Kidney capillary endothelial cell (primary cell): Measurements from ENCODE around the gene TDRD9.

ENCODE experiments used
- DNase-seq: peaks from one replicate; pipeline ENCODE4 v3.0.0-alpha.2; 2018; ENCODE audit warnings: low spot score

TDRD9 gene

DNA sequence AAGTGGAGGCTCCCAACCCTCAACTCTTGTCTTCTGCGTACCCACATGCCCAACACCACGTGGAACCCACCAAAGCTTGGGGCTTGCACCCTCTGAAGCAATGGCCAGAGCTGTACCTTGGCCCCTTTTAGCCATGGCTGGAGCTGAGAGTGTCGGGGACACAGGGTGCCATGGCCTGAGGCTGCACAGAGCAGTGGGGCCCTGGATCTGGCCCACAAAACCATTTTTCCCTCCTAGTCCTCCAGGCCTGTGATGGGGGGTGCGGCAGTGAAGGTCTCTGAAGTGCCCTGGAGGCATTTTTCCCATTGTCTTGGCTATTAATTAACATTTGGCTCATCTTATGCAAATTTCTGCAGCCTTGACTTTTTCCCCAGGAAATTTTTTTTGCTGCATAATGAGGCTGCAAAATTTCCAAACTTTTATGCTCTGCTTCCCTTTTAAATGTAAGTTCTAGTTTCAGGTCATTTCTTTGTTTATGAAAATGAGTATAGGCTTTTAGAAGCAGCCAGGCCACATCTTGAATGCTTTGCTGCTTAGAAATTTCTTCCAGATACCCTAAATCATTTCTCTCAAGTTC lies 138.6 kb downstream of the TDRD9 start:
- DNase-seq, result no peak

DNA sequence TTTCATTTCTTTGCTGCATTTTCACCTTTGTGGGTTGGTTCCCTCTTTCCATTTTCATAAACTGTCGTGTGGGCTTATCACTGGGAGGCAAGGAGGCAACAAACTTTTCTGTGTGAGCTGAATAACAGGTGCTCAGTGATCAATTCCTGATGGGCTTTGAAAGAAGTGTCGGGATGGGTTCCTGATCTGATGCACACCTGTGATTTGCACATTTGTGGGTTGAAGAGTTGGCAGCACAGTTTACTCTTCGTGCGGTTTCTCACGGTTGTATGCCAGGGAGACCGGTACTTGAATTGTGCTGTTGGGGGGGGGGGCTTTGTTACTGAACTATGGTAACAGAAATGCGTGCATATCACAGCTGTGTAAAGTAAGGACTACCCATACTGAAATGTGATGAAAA lies 141.3 kb downstream of the TDRD9 start:
- DNase-seq, result no peak

DNA sequence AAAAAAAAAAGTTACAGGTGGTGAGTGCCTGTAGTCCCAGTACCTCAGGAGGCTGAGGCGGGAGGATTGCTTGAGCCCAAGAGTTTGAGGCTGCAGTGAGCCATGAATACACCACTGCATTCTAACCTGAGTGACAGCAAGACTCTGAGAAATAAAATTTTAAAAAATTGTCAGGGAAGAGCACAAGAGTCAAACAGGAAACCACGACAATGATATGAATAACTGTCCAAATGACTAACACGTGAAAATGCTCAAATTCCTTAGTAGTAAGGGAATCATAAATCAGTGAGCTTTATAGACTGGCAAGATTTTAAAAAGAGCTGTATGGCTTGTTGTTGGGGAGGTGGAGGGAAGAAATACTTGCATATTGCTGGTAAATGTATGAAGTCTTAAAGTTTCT lies 144.3 kb downstream of the TDRD9 start:
- DNase-seq, result peak; percentile 26

DNA sequence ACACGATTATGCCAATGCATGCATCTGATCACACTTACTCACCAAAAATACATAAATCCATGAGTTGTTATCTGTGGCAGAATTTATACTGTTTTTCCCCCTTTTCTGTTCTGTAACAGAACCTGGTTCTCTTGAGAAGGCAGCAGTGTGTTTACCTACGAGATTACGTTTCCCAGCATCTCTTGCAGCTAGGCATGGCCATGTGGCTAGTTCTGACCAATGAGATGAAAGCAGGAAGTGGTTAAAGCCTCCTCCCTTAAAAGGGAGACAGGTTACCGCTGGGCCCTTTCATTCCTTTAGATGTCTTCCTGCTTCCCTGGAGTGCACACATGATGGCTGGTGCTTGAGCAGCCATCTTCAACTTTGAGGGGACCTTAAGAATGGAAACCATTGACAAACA lies 145.5 kb downstream of the TDRD9 start:
- DNase-seq, result no peak

DNA sequence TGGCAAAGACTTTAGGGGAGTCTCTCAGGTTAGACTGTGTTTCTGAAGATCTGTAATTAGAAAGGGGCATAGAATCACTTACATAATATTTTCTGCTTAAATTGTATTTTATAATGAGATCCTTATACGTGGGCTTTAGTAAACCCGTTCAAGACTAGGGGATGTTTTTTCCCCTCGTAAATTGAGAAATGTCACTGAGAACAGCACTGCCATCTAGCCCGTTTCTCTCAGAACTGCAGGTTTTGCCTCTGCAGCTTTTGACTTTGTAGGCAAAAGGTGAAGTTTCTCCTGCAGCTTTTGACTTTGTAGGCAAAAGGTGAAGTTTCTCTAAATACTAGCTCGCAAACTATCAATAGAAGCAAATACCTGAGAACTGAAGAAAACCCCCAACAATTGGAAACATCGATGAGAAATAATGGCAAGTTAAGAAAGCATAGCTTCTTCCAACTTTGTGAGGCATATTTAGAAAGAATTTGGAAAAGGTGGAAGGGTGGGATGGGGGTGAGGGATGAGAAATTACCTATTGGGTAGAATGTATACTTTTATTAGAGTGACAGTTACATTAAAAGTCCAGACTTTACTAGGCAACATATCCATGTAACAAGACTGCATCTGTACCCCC lies 147.4 kb downstream of the TDRD9 start:
- peak; percentile 20 for DNase-seq

DNA sequence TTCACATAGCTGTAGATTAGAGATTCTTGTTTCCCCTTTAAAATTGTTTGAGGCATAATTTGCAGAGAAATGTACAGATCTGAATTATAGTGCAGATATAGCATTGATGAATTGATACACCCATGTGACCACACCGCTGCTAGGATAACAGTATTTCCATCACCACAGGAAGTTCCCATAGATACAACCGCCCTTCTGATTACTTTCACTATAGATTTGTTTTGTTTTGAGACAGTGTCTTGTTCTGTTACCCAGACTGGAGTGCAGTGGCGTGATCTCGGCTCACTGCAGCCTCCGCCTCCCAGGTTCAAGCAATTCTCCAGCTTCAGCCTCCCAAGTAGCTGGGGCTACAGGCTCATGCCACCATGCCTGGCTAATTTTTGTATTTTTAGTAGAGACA lies 148.5 kb downstream of the TDRD9 start:
- DNase-seq, result no peak

DNA sequence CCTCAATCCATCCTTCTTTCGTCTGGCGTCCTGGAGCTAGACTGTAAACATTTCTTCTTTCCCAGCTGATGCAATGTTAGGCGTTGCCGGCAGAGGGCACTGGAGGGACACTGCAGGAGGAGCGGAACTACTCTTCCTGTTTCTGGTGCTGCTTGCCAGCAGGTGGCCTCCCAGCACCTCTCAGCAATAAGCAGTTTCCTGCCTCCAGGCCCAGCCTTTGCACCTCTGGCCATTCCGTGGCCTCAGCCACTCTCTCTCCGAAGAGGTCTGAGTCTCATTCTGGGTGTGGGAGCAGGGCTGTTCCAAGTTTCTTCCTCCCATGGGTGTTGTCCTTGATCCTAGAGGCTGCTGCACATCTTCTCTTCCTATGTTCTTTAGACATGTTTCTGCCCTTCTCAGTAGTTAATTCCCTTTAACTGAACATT lies 149.8 kb downstream of the TDRD9 start:
- DNase-seq, result peak; percentile 81

DNA sequence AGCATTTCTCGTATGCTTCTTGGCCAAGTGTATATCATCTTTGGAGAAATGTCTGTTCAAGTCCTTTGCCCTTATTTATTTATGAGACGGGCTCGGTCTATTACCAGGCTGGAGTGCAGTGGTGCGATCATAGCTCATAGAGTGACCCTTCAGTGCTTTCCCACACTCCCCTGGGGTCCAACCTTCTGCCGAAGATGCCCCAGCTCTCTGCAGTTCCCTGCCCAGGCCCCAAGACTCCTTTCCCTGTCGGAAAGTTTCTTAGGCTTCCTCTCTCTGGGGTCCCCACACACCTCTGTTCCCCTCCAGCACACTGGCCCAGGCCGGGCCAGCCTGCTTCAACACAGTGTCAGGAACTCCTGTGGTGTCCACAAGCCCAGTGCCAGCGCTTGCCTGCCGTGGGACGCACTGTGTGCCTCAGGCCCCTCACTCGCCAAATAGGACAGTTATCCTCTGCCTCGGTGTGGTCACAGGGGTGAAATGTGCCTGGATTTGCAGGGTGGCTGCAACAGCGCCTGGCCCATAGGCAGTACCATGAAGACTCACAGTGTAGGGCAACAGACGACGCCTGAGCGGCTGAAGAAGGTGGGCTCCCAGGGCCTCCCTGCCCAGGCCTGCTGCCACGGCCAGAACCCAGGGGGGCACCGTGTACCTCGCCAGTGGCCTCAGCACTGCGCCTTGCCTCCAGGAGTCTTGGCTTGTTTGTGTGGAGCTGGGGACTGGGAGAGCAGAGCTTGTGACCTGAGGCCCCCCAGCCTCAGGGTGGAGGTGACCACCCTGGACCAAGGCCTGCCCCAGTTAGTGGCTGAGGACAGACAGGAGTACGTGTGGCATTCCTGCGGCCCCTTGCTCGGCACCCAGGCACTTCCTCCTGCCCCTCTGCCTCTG lies 152.4 kb downstream of the TDRD9 start:
- DNase-seq, result no peak

DNA sequence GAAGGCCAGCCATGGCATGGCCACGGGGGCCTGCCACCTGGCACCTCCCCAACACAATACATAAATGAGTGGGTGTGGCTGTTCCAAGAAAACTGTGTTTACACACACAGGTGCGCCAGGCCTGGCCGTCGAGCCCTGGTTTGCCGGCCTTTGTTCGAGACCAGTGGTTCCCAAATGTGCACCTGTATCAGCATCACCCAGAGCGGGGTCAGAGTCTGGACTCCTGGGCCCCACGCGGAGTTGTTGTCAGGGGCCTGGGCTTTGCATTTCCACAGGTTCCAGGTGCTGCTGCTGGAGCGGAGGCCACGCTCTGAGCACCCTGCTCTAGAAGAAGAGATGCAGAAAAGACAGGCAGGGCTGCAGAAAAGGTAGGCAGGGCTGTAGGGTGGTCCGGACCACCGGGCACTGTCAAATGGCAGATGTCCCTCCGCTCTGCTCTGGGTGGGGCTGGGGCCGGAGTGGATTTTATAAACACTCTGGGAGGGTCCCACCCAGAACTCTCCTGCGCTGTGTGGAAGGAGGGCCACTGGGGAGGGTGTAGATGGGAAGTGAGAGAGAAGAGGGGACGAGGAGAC lies 153.1 kb downstream of the TDRD9 start:
- DNase-seq, result no peak

DNA sequence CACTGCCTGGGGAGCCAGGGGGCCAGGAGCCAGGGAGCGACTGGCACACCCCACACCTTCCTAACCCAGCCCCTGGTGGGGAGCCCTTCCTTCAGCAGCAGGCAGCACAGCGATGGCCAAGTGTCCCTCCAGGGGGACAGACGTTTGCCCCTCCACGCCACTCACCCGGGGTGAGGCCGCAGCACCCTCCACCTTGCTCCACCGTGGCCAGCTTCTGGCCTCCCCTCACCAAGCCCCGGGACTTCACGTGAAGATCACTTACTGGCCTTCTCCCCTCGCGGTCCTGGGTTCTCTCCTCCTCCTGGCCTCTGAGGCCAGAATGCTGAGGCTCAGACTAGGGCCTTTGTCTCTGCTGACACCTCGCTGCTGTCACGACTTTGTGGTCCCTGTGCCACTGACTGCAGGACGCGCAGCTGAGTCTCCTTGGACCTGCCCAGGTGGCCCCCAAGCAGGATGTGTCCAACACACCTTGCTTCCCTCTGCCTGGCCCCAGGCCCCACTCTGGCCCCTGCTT lies 153.8 kb downstream of the TDRD9 start:
- no peak for DNase-seq

DNA sequence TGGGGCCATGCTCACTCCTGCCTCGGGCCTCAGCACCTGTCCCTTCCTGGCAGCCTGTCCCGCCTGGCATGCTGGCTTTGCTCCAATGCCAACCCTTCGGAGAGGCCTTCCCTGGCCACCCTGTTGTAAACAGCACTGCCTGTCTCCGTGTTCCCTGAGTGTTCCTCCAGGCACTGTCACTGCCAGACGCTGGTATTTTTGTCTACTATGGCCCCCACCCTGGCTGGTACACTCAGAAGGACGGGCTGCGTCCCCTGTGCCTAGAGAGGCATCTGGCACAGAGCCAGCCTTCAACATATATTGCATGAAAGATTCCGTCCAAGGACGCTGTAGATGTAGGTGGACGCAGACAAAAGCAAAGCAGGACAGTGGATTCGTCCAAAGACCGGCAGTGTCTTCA lies 154.6 kb downstream of the TDRD9 start:
- DNase-seq, result no peak

DNA sequence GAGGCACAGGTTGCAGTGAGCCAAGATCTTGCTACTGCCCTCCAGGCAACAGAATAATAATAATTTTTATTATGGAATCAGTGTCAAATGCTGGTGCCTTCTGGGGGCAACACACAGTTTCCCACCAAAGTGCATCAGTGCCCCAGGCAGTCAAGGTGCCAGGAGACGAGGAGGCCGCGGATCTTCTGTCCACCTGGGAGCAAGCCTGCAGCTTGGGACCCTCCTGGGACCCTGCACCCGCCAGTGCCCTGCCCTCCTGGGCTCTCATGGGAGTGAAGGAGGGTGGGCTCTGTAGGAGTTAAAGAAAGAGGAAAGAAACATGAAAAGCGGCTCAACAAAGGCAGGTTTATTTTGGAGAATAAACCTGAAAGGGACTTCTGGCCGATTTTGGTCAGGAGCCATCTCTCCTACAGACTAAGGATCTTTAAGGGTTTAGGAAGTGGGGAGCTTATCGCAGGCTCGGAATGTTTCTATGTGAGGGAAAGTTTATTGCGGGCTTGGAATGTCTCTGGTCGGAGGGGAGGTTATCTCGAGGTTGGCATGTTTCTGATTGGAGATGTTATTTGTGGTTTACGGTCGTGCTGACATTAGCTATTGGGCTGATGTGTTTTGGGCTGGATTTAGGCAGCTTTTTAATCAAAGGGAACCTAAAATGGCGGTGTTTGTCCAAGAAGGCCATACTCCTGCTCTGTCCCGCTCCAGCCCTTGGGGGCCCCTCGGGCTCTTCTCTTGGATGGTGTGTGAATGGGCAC lies 156.2 kb downstream of the TDRD9 start:
- DNase-seq, result no peak

DNA sequence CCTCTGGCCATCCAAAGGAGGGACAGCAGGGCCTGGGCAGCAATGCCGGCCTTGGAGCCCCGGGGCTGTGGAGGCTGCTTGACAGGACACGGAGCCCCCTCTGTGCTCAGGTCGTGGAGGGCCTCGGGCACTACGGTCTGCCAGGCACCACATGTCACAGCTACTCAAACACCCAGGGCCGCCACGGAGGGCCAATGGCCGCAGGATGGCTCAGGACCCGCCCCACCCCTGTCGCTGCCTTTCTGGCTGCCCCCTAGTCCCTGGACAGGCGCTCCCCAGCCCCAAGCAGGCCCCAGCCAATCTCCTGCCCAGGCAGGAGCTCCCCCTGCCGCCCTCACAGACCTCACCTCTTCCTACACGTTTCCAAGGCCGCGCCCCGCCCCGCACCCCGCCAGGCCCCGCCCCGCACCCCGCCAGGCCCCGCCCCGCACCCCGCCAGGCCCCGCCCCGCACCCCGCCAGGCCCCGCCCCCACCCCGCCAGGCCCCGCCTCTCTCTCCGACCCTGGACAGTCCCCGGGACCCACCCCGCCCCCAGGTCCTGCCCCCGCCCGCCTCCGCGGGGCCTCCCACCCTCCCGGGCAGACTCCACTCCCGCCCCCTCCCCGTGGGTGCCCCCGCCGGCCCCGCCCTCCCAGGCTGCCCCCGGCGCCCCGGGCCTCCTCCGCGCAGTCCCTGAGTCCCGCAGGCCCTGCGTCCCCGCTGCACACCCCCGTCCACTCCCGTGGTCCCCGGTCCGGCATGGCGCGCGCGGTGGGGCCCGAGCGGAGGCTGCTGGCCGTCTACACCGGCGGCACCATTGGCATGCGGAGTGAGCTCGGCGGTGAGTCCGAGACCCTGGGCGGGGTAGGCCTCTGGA lies 157.0 kb downstream of the TDRD9 start, which contains the start of gene ASPG:
ASPG (plus strand) TSS at position 669 of the 857 bp plus-strand sequence; CDS start at position 740, 71 bp downstream.
- no peak for DNase-seq

DNA sequence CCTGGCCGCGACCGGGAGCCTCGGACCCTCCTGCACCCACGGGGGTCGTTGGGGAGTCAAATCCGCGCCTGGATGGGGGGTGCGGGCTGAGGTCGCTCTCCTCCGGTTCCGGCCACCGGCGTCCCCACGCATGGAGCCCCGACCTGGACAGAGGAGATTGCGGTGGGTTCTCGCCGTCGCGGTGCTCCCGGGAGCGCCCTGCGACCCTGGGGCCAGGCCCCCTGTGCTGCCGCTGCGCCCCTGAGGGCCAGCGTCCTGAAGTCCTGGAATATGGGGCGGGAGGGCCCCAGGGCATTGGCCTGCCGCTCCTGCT lies 157.6 kb downstream of the TDRD9 start:
- no peak for DNase-seq

DNA sequence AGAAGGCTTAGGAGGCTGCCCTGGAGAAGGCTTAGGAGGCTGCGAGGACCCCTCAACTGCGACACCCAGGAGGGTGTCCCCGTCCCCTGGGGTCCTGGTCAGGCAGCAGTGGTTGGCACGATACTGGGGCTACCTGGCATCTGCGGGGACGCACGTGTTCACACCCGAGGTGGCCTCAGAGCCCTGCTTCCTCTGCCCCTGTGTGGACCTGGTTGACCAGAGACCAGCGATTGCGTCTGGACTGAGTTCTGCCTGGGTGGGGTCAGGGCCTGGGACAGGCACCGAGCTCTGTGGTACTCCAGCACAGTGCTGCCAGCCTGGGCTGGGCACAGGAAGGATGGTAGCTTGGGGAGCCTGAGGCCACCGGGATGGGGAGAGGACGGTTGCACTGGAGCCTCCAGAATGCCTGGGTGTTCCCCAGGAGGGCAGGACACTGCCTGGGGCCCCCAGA lies 158.0 kb downstream of the TDRD9 start:
- DNase-seq, result no peak

DNA sequence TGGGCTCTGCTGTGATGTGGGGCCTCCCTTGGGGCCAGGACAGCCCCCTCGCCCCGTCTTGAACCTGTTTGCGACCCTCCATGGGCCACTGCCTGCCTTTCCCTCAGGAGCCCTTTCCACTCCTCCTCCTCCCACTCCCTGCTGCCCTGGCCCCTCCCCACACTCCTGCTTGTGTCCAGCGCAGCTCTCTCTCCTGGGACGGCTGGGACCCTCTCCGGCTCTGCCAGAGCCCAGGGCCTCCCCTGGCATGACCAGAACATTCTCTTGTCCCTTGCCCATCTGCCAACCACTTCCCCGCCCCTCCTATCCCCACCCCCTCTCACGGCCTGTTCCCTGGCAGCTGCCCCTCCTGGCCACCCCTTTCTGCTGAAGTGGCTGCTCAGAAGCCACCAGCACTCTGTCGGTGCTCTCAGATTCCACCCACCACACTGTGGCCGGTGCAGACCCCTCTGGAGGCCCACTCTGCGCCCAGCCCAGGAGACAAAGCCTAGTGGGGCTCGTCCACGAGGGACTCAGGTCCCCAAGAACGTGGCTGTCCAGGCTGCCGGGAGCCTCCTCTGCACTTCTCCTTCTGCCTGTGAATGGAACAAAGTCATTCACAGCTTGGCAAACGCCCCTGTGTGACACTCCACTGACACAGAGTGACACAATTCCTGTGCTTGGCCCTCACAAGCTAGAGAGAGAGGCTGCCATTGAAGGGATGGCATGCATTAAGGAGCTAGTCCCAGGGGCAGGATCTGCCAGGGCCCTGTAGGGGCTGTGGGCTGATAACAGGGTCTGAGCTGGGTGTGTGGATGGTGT lies 158.6 kb downstream of the TDRD9 start:
- no peak for DNase-seq

DNA sequence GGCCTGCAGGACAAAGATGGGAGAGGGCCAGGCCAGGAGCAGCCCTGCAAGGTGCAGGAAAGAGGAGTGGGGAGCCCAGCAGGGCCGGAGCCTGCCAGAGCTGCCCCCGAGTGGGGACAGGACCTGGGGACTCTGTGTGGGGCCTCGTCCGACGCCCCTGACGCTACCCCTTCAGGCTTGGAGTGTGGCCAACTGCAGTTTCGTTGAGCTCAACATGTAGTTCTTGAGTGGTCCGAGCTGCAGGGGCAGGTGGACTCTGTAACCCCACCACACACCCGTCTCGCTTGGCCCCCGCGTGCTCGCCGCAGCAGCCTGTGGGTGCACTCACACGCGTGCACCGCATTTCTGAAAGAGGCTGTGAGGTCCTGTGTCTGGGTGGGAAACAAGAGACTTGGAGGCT lies 159.2 kb downstream of the TDRD9 start:
- DNase-seq, result no peak

DNA sequence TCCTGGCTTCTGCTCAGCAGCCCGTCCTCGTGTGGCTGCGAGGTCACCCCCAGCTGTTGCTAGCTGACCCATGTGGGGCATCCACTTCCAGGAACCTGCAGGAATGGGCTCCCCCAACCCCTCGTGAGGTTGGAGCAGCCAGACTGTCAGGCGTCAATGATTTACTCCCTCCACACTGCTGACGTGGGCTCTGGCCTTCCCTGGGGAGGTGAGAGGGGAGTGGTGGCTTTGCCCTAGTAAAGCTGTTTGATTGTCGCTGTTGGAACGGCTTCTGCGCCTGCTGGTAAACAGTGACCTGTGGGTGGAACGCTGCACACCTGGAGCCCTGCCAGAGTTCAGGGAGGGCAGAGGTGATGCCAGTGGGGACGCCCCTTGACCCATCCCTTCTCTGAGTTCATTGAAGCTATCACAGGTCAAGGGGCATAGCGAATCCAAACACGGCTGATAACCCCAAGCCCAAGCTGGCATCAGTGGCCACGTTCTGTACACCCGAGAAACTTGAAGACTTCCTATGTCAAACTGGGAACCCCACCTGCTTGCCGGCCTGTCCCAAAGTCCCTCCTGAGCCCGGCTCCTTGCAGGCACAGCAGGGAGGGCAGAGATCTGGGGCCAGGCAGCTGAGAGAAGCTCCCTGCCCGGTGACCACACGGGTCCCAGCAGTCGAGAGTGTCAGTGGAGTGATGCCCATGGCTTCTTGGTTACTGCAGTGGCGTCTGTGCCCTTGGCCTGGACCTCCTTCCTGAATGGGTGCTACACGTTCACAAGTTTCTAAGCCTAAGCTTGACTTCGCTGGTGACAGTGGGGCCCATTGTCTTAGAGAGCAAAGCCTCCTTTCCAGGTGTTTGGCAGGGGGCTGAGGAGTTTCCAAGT lies 160.0 kb downstream of the TDRD9 start:
- no peak for DNase-seq
